Trophoblast cell (in vitro differentiated cells and primary cell): ENCODE data around the gene HOXA7.

Experiments used
- DNase-seq, 2 donors: peaks; one replicate each; pipeline ENCODE4 v3.0.0-alpha.2; 2016
- H2AFZ ChIP-seq: 2 replicates; pipeline ENCODE4 v1.6.1; 2013; ENCODE audit warnings: low read length, moderate library complexity, mild to moderate bottlenecking; ENCODE audit not compliant: insufficient read depth, poor library complexity
- H2AK5ac ChIP-seq: 2 replicates; pipeline ENCODE4 v1.6.1; 2013; ENCODE audit warnings: mild to moderate bottlenecking, low read length
- H2BK120ac ChIP-seq: 2 replicates; pipeline ENCODE4 v1.6.1; 2013; ENCODE audit warnings: low read length, mild to moderate bottlenecking, moderate library complexity; ENCODE audit not compliant: insufficient read depth, poor library complexity
- H2BK12ac ChIP-seq: 2 replicates; pipeline ENCODE4 v1.6.1; 2013; ENCODE audit warnings: mild to moderate bottlenecking, low read length, moderate library complexity
- H2BK5ac ChIP-seq: 2 replicates; pipeline ENCODE4 v1.6.1; 2013; ENCODE audit warnings: low read length, low read depth, moderate library complexity, mild to moderate bottlenecking; ENCODE audit not compliant: poor library complexity
- H3K14ac ChIP-seq: 2 replicates; pipeline ENCODE4 v1.6.1; 2013; ENCODE audit warnings: mild to moderate bottlenecking, low read length
- H3K18ac ChIP-seq: 2 replicates; pipeline ENCODE4 v1.6.1; 2013; ENCODE audit warnings: mild to moderate bottlenecking, low read length
- H3K23ac ChIP-seq: 2 replicates; pipeline ENCODE4 v1.6.1; 2013; ENCODE audit warnings: low read length
- H3K27ac ChIP-seq: 2 replicates; pipeline ENCODE4 v1.5.1; 2013; ENCODE audit warnings: low read depth, mild to moderate bottlenecking, inconsistent platforms, low read length, moderate library complexity
- H3K27me3 ChIP-seq: 2 replicates; pipeline ENCODE4 v1.6.1; 2013; ENCODE audit warnings: inconsistent platforms, mild to moderate bottlenecking, low read length, moderate library complexity; ENCODE audit not compliant: insufficient read depth
- H3K36me3 ChIP-seq, 2 experiments: 1 replicate in 1 of 2; 2 replicates in 1 of 2; pipeline ENCODE4 v1.6.1; 2013; ENCODE audit warnings: low read length in 2 of 2, mild to moderate bottlenecking in 2 of 2, moderate library complexity in 1 of 2; ENCODE audit not compliant: insufficient read depth in 2 of 2, control insufficient read depth in 1 of 2
- H3K4ac ChIP-seq: 2 replicates; pipeline ENCODE4 v1.6.1; 2013; ENCODE audit warnings: low read depth, mild to moderate bottlenecking, low read length, moderate library complexity
- H3K4me1 ChIP-seq, 2 experiments: 1 replicate in 1 of 2; 2 replicates in 1 of 2; pipeline ENCODE4 v1.6.1; 2013; ENCODE audit warnings: low read length in 2 of 2, mild to moderate bottlenecking in 2 of 2, moderate library complexity in 1 of 2; ENCODE audit not compliant: insufficient read depth in 2 of 2, control insufficient read depth in 1 of 2
- H3K4me2 ChIP-seq: 2 replicates; pipeline ENCODE4 v1.6.1; 2013; ENCODE audit warnings: inconsistent platforms, mild to moderate bottlenecking, low read length, moderate library complexity
- H3K4me3 ChIP-seq: 2 replicates; pipeline ENCODE4 v1.5.1; 2013; ENCODE audit warnings: mild to moderate bottlenecking, low read depth, low read length, inconsistent platforms
- H3K79me1 ChIP-seq: one replicate; pipeline ENCODE4 v1.6.1; 2013; ENCODE audit warnings: low read length
- H3K79me2 ChIP-seq: 2 replicates; pipeline ENCODE4 v1.6.1; 2013; ENCODE audit warnings: low read length, mild to moderate bottlenecking; ENCODE audit not compliant: control insufficient read depth, insufficient read depth, poor library complexity
- H3K9ac ChIP-seq: 2 replicates; pipeline ENCODE4 v1.6.1; 2013; ENCODE audit warnings: mild to moderate bottlenecking, low read length
- H3K9me3 ChIP-seq: 2 replicates; pipeline ENCODE4 v1.6.1; 2013; ENCODE audit warnings: low read depth, mild to moderate bottlenecking, control low read depth, inconsistent platforms, low read length; ENCODE audit not compliant: insufficient read depth
- H4K12ac ChIP-seq: 2 replicates; pipeline ENCODE4 v1.6.1; 2013; ENCODE audit warnings: low read depth, mild to moderate bottlenecking, low read length, moderate library complexity
- H4K8ac ChIP-seq: 2 replicates; pipeline ENCODE4 v1.6.1; 2013; ENCODE audit warnings: low read depth, mild to moderate bottlenecking, low read length, moderate library complexity
- H4K91ac ChIP-seq: one replicate; pipeline ENCODE4 v1.6.1; 2013; ENCODE audit warnings: low read depth, mild to moderate bottlenecking, low read length, moderate library complexity
- WGBS: extraction: QIAGEN DNeasy Blood & Tissue Kit; methylation state at CpG from one replicate; pipeline ENCODE4 v1.1.7; 2013; ENCODE audit warnings: missing lambda C conversion rate; ENCODE audit not compliant: insufficient read length, insufficient coverage; ENCODE audit errors: extremely low coverage; 5-methylcytosine and 5-hydroxymethylcytosine counted together

Gene HOXA7

DNA sequence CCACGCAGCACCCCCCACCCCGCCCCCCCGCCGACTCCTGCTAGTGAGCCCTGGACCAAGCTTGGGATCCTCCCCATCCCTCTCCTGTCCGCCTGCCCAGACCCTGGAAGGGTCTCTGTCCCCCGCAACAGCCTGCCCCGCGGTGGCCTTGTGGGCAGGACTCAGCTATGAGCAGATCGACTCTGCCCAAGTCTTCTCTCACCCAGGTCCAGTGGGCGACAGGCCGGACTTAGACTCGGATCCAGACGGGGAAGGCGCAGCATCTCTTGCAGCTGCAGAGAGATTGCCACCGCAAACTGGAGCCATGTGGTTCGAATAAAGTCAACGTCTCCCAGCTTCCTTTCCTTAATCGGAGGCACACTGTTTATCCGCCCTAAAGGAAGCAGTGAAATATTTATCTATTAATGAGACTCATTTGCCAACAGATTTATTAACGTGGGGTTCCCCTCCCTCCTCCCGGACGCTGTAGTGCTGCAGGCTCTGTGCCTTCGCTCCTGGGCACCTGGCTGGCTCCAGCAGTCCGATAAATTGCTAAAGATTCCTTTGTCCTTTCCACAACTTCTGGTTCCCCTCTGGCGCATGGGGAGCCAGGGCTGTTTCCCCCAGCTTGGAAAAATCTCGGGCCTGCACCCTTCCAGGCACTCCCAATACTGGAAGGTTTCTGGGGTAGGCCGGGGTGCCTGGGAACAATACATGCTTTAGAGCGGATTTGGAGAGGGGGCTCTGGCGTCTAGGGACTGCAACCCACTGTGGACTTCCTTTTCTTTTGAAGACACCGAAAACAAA lies 634 bp upstream of the HOXA7 start:
- Histone ChIP-seq H3K9me3 (peaks cover 53% of the 10 kb centered on the region), H3K4ac (no peak overlapping the region), H3K79me2 (peaks cover 1% of the 10 kb centered on the region), H3K36me3 (no peaks in the 10 kb centered on the region), H4K12ac (no peak overlapping the region), H3K79me1 (no peaks in the 10 kb centered on the region), H3K14ac (no peak overlapping the region), H3K27ac (no peak overlapping the region), H2BK12ac (no peak overlapping the region), H4K91ac (no peak overlapping the region), H3K9ac (no peak overlapping the region), H3K18ac (no peak overlapping the region), H2AK5ac (no peak overlapping the region), H4K8ac (no peak overlapping the region), H3K4me2 (no peak overlapping the region), H3K27me3 (peaks cover 94% of the 10 kb centered on the region), H2AFZ (no peak overlapping the region), H3K4me3 (no peak overlapping the region), H3K23ac (no peak overlapping the region), H2BK5ac (no peak overlapping the region), H3K4me1 (peaks cover 4 to 9% of the 10 kb centered on the region in 2 experiments), H2BK120ac (no peak overlapping the region)
- DNase-seq: no peak
- WGBS: no CpG with 5 or more reads among the region's 30 CpGs

DNA sequence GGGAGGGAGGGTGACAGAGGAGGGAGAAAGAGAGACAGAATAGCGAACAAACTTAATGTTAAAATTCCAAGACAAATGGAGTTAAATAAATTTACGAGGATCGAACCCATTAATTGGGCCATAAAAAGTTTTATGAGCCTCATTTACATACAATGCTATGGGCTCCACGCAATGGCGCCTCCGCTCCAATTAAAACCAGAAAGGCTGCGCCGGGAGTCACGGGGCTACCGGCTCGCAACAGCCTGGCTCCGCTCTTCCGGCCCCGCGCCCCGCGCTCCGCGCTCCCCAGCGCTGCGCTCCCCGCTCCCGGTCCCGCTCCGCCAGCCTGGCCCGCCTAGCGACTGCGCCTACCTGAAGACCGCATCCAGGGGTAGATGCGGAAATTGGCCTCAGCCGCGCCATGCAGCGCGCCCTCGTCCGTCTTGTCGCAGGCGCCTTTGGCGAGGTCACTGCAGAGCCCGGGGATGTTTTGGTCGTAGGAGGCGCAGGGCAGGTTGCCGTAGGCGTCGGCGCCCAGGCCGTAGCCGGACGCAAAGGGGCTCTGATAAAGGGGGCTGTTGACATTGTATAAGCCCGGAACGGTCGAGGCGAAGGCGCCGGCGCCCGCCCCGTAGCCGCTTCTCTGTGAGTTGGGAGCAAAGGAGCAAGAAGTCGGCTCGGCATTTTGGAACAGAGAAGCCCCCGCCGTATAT lies 513 bp downstream of the HOXA7 start:
- Histone ChIP-seq H4K91ac (no peak overlapping the region), H3K79me2 (peaks cover 1% of the 10 kb centered on the region), H3K14ac (no peak overlapping the region), H3K27ac (no peak overlapping the region), H3K9ac (no peak overlapping the region), H4K12ac (no peak overlapping the region), H3K23ac (no peak overlapping the region), H4K8ac (no peak overlapping the region), H3K27me3 (peaks cover 96% of the 10 kb centered on the region), H2BK5ac (no peak overlapping the region), H3K18ac (no peak overlapping the region), H3K79me1 (no peaks in the 10 kb centered on the region), H3K36me3 (no peaks in the 10 kb centered on the region), H2BK12ac (no peak overlapping the region), H2AK5ac (no peak overlapping the region), H2AFZ (no peak overlapping the region), H3K4me1 (peaks cover 4 to 5% of the 10 kb centered on the region in 2 experiments), H3K4me2 (peak overlapping the region; percentile 43), H3K4ac (no peak overlapping the region), H3K9me3 (peaks cover 53% of the 10 kb centered on the region), H3K4me3 (no peak overlapping the region), H2BK120ac (no peak overlapping the region)
- WGBS: no CpG with 5 or more reads among the region's 63 CpGs
- peak in 1 of 2 donors; percentile 60 for DNase-seq

DNA sequence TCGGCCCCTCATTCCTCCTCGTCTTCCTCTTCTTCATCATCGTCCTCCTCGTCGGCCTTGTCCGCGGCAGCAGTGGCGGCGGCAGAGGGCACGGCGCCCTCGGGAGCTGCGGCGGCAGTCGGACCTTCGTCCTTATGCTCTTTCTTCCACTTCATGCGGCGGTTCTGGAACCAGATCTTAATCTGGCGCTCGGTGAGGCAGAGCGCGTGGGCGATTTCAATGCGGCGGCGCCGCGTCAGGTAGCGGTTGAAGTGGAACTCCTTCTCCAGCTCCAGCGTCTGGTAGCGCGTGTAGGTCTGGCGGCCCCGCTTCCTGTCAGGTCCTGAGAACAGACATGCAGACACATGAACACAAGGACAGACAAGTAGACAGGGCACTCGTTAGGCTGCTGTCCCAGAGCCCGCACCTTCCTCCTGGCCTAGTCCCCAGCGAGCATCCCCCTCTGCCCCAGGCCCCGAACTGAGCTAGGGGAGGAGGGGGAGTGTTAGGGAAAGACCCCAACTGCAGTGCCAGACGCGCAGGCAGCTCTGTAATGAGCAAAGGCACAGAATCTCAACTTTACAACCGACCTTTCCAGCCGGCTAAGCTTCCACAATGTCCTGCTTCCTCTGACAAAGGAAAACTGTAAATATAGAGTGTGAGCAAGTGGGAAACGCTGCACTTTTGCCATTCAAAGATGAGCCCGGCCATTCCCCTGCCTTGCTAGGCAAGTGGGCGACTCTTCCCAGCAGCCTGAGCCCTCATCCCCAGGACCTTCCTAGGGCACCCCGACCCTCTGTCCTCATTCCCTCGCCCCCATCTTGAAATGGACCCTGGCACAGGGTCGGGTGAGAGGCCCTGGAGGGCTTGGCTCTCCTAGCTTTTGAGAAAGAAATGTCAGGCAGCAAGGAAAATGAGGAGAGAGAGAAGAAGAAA lies 1.3 kb downstream of the HOXA7 start:
- no peaks in the 10 kb centered on the region for H3K36me3 ChIP-seq

DNA sequence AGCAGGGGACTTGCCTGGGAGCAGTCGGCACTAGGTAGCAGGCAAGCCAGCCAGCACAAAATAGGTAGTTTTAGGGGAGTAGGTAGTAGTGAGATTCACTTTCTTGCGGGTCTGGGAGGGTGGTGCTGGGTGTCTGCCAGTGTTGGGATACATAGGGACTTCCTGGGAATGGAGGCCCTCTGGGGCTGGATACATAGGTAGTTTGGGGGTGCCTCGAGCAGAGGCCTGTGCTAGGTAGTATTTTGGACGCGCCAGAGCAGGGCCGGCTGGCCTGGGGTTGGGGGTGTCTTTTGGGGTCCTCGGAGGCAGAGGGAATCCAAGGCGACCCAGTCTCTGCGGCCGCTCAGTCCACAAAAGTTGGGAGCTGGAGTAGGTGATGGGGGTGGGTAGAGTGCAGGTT lies 2.1 kb downstream of the HOXA7 start:
- Histone ChIP-seq H3K4me2 (no peak overlapping the region), H3K23ac (no peak overlapping the region), H4K91ac (no peak overlapping the region), H4K12ac (no peak overlapping the region), H2BK5ac (no peak overlapping the region), H3K4me3 (no peak overlapping the region), H3K4me1 (peaks cover 0 to 2% of the 10 kb centered on the region in 2 experiments), H3K9ac (no peak overlapping the region), H2BK120ac (no peak overlapping the region), H3K4ac (no peak overlapping the region), H3K9me3 (peaks cover 54% of the 10 kb centered on the region), H2BK12ac (no peak overlapping the region), H2AFZ (no peak overlapping the region), H3K27me3 (peaks cover 91% of the 10 kb centered on the region), H2AK5ac (no peak overlapping the region), H3K18ac (no peak overlapping the region), H3K79me2 (no peaks in the 10 kb centered on the region), H4K8ac (no peak overlapping the region), H3K36me3 (no peaks in the 10 kb centered on the region), H3K14ac (no peak overlapping the region), H3K79me1 (no peaks in the 10 kb centered on the region), H3K27ac (no peak overlapping the region)
- no CpG with 5 or more reads among the region's 10 CpGs for WGBS
- no peak for DNase-seq

More for the DNA sequence above, 1.3 kb downstream of the HOXA7 start:
- Histone ChIP-seq H2AK5ac (no peak overlapping the region), H3K4me2 (peak overlapping the region; percentile 15), H3K18ac (no peak overlapping the region), H3K27me3 (peaks cover 96% of the 10 kb centered on the region), H2AFZ (no peak overlapping the region), H3K79me1 (no peaks in the 10 kb centered on the region), H4K12ac (no peak overlapping the region), H3K4me1 (peaks cover 0 to 2% of the 10 kb centered on the region in 2 experiments), H4K8ac (no peak overlapping the region), H2BK5ac (no peak overlapping the region), H2BK12ac (no peak overlapping the region), H2BK120ac (no peak overlapping the region), H3K4me3 (no peak overlapping the region), H3K14ac (no peak overlapping the region), H3K23ac (peak overlapping the region; percentile 42), H4K91ac (no peak overlapping the region), H3K9ac (peak overlapping the region; percentile 41), H3K9me3 (peaks cover 58% of the 10 kb centered on the region), H3K27ac (no peak overlapping the region), H3K4ac (no peak overlapping the region), H3K79me2 (no peaks in the 10 kb centered on the region)
- no peak for DNase-seq
- WGBS: no CpG with 5 or more reads among the region's 48 CpGs
